GM19372 (cell line): ENCODE data around the gene LAGE3.
"Not testable (repeated sequence)": the region's sequence is repeated elsewhere in the genome, so short reads cannot be mapped to it uniquely, and the experiment has no call there.

Experiments used
- ATAC-seq: cut with Tn5 transposase; IDR thresholded peaks from one replicate; pipeline ENCODE4 v1.9.1; 2021; ENCODE audit warnings: mild to moderate bottlenecking, low read depth, moderate library complexity; ENCODE audit not compliant: unreplicated experiment

LAGE3 gene

DNA sequence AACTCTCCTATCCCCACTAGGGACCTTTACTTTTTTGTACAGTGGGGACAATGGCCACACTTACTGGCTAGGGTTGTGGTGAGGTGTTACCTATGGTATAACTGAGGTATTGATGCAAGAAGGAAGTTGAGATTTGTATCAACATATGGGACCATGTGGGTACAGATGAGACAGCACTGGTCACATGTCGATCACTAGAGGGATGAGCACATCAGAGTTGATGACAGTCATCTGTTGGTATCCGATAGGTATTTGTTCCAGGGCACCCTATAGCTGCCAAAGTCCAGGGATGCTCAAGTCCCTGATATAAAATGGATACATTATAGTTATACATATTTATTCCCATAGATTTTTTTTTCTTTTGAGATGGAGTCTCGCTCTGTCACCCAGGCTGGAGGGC, 23.9 kb upstream of the LAGE3 start:
- no peak for ATAC-seq

DNA sequence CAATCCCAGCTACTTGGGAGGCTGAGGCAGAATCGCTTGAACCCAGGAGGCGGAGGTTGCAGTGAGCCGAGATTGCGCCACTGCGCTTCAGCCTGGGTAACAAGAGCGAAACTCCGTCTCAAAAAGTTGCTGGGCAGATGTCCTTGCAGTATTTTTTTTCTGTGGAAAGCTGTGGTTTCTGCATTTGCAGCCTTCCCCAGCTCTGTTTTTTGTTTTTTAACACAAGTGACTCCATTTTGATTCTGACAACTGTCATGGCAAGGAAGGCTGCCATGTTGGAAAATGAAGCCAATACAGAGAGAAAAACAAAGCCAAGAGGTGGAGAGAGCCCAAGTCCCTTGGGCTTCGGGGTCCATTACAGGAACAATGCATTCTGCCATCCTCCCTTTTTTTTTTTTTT, 23.0 kb upstream of the LAGE3 start:
- no peak for ATAC-seq

DNA sequence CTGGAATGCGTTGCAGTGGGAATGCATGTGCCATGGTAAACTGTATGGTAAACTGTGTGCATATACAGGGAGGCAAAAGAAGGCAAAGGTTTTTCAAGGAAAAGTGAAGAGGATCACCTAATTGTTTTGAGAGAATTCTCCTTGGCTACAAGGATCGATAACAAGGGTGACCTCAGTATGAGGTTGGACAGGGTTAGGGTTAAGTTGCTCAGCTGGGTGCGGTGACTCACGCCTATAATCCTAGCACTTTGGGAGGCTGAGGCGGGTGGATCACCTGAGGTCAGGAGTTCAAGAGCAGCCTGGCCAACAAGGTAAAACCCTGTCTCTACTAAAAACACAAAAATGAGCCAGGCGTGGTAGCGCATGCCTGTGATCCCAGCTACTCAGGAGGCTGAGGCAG, 22.3 kb upstream of the LAGE3 start:
- not testable (repeated sequence) for ATAC-seq

DNA sequence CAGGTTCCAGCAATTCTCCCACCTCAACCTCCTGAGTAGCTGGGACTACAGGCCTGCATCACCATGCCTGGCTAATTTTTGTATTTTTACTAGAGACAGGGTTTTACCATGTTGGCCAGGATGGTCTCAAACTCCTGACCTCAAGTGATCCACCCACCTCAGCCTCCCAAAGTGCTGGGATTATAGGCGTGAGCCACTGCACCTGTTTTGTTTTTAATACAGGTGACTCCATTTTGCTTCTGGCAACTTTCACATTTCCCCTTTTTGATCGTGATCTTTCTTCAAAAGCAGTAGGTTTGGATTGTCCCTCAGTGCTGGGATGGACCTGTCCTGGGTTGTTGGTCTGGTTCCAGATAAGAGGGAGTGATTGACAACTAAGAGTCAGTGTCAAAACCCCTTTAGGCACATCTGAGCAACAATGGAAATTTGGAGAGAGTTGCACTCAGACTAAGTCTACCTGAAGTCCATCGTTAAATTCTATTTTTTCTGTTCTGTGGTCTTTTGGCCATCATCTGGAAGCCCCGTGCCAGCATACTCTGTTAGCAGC, 17.6 kb upstream of the LAGE3 start:
- ATAC-seq, result not testable (repeated sequence)

DNA sequence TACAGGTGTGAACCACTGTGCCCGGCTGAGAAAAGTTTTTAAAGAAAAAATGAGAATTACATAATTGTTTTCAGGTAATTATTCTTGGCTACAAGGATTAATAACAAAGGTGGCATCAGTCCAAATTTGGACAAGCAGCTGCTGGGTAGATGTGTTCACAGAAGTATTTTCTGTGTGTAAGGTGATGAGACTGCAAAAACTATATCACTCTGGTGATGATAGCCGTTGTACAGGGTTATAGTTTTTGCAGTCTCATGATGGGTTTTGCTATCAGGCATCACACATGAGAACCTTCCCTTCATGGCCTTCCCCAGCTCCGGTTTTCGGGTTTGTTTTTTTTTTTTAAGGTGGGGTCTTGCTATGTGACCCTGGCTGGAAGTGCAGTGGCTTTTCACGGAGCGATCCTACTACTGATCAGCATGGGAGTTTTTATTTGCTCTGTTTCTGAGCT, 16.4 kb upstream of the LAGE3 start:
- ATAC-seq, result no peak

DNA sequence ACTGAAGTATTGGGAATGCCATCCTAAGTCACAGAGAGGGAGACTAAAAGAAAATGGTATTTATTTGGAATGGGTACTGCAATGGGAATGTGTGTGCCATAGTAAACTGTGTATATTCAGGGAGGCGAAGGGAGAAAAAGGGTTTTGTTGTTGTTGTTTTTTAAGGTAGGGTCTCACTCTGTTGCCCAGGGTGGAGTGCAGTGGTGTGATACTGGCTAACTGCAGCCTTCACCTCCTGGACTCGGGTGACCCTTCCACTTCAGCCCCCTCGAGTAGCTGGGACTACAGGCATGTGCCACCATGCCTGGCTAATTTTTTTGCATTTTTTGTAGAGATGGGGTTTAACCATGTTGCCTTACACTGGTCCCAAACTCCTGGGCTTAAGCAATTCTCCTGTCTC, 15.6 kb upstream of the LAGE3 start:
- ATAC-seq, result no peak

DNA sequence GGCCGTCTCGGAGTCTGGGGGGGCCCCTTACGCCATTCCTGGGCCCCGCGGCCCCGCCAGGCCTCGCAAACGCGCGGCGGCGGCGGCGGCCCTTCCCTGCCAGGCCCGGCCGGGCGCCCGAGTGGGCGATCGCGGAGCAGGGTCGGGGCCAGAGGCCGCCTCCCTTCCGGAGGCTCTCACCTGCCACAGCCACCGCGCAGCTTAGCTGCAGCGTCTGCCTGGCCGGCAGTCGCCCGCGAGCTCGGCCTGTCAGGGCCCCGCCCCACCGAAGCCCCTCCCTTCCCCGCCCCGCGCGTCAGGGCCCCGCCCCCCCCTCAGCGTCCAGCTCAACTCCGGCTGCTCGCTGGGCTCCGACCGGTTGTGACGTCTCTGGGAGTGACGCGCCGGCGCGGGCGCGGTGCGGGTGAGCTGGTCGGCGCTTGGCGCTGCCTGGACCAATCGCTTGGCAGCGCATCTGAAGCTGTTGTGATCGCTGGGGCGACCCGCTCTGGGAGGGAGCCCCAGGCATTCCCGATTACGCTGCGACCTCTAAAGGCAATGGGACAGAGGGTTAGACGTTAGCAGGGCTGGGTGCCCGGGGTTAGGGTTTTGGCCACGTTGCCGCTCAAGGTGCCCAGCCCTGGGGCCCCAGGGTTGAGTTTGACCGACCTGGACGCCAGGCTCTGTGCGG, 11.5 kb upstream of the LAGE3 start, which contains the start of gene SLC10A3:
Gene SLC10A3 (minus strand): TSS at position 216 of the 670 bp plus-strand sequence. CDS start 1,689 bp downstream, outside the sequence.
- ATAC-seq, result peak; percentile 77

DNA sequence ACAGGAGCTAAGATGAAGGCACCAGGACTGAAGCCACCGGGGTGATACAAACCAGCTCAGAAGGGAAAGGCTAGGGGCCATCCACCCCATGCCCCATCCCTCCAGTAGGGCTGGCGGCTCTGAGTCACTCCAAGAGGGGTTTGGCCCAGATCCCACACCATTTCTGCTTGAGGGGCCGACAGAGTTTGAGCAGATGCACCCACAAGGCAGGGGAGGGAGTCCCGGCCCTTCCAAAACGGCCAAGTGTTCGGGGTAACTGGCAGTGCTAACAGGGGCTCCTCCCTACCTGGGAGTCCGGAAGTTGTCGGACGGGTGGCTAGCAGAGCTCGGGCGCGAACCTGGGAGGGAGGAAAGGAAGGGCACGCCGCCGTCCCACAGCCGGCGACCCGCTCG, 10.9 kb upstream of the LAGE3 start:
- peak; percentile 21 for ATAC-seq

DNA sequence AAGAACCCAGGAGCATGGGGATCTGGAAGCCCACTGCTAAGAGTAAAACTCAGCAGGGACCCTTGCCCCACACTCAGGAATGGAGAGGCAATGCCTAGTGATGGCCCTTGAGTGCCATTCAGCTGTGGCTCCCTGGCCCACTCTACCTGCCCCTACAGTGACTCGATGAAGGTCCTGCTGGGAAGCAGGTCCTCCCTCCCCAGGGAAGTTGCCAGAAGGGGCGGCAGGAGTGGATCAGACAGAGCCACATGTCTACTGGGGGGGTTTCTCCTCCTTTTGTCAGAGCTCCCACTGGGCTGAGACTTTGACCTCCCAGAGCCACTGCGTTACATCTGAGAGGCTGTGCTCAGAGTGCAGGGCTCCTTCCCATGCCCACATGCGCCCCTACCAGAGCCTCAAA, 10.1 kb upstream of the LAGE3 start:
- no peak for ATAC-seq

DNA sequence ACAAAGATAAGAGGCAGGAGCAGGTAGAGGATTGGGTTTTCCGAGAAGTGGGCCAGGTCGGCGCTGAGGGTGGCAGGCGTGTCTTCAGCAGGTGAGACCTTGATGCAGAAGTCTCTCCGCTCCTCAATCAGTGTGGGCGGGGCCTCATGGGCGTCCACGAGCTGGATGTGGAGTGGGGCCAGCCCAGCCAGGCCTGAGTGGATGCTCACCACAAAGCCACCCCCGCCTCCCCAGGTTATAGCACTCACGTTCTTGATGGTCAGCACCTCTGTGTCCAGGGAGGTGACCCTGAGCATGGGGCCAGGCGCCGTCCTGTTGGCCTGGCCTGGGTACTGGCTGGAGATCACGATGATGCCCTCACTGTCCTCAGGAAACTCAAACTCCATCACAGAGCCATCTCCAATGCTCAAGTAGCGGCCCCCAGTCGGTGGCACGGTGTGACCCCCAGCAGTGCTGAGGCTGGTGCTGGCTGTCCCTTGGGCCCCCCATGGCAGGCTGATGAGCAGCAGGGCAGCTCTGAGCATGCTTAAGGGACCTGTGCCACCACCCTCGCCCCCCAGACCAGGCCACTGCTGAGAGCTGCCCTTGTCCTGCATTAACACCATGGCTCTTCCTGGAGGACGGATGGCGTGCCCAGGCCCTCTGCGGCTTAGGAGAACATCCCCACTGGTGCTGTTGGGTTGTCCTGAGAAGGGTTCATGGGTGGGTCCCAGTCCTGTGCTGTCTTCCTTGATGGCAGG, 9.4 kb upstream of the LAGE3 start:
- ATAC-seq, result no peak

DNA sequence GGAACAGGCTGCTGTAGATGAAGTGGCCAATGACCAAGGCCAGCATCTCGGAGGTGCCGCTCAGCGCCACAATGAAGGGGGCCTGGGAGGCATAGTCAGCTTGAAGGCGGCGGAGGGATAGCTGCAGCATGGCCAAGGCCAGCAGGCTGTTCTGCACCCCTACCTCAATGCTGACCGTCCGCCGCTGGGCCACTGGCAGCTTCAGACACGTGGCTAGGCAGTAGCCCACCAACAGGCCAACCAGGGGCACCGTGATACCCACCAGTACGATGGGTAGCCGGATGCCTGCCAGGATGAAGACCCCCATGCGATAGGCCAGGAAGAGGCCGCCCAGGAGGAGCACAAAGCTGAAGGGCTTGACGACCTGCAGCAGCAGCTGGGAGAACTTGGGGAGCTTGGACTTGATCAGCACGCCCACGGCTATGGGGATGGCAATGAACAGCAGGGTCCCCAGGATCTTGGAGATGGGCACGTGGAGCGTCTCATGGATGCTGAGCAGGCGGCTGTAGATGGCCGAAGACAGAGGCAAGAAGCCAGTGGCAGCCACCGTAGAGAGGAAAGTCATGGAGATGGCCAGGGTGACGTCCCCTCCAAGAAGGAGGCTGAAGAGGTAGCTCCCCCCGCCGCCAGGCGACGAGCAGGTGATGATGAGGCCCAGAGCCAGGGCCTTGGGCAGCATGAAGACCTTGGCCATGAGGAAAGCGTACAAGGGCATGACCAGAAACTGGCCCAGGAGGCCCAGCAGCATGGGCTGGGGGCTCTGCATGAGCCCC, 8.6 kb upstream of the LAGE3 start:
- no peak for ATAC-seq

DNA sequence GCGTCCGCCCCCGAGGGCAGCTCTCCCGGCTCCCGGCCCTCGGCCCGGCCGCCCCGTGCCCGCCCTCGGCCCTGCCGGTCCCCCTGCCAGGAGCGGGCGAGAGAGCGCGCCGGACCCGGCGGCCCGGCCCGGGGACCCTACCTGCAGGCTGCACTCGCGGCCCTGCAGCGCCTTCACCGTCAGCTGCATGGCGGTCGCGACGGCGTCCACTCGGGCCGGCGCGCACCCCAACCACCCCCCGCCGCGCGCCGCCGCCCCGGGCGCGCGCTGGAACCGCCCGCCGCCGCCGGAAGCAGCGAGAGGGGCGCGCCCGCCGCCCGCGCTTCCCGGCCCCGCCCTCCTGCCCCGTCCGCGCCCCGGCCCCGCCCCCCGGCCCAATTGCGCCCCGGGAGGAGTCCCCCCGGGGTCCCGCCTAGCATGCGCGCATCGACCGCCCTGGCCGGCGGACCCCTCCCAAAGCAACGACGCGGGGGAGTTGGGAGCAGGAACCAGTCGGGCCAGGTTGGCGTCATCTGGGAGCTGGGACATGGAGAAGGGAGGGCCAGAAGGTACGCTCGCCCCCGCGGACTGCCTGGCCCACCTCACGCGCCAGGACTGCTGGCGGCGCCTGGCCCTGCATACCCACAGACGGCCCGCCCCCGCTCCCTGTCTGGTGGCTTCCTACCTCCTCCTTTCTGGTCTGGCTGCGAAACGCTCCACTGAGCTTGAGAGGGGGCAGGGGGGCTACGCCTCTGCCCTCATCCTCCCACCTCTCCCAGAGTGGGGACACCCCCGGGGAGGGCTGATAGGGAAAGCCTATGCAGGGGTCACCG, 7.5 kb upstream of the LAGE3 start, which contains the start of gene UBL4A:
Gene UBL4A (minus strand): TSS at position 220 of the 812 bp plus-strand sequence. CDS start 31 bp downstream, at position 189.
- peak; percentile 38 for ATAC-seq

DNA sequence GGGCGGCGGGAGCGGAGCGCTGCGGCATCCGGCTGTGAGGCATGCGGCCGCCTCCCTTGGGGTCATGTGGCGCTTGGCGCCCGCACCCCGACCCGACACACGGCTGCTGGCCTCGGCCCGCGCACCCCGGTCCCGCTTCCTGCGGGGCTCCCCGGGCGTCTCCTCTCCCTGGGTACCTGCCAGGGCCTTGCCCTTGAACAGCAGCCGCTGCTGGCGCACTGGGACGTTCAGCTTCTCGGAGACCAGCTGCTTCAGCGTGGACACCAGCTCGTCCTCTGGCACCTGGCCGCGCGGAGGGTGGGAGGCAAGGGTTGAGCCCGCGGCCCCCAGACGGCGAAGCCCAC, 6.9 kb upstream of the LAGE3 start:
- no peak for ATAC-seq

DNA sequence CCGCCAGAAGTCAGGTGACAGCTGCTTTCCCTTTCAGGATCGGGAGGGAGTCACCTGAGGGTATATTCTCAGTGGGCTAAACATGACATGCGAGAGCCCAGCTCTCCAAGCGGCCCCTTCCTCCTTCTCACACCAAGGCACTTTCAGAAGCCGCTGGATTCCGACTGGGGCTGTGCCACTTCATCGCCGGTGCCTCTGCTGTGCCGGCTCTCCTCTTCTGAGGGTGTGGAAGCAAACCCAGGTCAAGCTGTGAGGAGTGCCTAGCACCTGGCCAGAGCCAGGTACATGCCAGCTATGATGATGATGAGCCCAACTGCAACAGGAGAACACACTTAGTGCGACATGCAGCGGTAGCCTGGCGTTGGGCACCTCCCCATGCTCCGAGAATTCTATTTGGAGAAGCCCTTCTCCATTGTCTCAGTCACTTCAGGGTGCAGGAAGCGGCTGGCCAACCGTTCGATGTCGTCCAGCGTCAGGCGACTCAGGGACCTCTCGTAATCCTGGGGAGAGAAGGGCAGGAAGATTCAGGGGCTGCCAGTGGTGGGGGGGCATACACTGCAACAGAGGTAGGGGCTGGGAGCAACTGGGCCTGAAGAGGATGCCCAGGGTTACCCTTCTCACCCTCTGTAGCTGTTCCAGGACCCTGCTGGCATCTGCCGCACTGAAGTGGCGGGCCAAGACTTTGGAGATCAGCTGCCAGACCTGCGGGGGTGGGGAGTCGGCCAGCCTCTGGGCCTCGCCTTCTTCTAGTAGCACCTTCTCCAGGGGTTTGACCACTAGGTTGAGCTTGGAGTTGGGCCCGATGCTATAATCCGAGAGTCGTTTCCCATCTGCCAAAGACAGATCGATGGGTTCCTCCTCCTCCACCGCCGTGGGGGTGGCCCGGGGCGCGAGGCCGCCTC, 6.3 kb upstream of the LAGE3 start:
- ATAC-seq, result no peak

DNA sequence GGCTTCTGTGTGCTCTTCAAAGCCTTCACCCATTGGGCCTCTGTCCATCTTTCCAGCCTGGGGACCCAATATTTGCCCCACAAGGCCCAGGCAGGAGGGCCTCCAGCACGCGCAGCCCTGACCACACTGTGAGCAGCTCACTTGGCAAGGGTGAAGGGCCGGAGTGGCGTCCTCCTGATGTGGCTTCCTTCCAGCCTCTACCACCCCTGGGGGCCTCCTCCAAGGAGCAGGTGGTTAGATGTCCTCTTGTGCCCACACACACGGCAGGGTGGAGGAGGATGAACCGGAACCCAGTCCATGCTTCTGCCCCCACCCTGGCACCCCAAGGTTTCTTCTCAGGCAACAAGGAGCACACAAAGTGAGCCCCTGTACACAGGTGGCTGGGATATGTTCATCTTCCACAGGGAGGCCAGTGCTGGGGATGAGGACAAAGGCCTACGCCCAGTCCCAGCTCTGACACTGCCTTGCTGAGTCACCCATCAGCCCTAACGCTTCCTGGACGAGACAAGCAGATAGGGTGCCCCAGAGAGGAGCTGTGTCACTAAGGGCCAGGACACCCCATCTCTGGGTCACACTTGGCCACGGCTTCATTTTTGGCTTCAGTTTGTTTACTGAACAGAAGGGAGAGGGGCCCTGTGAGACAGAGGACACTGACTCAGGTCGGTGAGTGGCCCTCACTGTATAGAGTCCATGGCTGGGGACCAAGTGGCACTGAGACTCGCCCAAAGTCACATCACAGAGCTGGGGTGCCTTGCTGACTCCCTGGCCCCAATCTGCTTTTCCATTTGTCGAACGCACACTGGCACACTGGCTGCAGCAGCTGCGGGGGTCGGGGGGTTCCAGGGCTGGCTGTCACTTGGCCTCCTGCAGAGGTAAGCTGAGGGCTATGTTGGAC, 5.4 kb upstream of the LAGE3 start:
- no peak for ATAC-seq

DNA sequence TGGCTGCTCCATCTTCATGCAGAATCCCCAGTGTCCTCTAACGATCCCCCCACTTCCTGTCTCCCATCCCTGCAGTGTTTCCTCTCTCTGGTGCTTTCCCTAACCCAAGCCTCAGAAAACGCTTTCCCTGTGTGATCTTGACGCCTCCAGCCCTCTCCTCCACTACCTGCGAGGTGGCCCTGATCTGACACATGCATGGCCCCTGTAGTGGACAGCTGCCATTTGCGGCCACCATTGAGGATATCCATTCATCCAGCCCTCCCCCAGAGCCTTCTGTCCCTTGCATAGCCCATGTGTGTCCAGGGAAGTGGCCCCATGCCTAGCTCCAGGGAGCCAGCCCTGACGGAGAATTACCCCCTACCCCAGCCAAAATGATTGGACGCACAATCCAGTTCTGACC, 4.2 kb upstream of the LAGE3 start:
- no peak for ATAC-seq

DNA sequence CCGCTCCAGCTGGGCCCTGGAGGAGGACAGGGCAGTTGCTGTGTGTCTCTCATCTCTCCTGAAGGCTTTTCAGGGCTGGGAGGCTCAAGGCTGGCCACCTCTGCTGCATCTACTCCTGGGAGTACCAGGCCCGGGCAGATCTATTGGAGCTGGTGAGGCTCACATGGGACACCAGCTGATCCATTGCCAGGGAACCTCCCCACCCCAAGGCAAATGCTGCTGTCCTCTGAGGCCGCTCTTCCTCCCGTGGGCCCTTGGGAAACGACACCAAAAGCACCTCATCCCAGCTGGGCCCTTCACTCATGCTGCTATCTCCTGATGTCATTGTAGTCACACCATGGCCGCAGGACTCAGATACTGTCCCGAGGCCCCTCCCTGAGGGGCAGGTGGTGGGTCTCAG, 3.7 kb upstream of the LAGE3 start:
- ATAC-seq, result no peak

DNA sequence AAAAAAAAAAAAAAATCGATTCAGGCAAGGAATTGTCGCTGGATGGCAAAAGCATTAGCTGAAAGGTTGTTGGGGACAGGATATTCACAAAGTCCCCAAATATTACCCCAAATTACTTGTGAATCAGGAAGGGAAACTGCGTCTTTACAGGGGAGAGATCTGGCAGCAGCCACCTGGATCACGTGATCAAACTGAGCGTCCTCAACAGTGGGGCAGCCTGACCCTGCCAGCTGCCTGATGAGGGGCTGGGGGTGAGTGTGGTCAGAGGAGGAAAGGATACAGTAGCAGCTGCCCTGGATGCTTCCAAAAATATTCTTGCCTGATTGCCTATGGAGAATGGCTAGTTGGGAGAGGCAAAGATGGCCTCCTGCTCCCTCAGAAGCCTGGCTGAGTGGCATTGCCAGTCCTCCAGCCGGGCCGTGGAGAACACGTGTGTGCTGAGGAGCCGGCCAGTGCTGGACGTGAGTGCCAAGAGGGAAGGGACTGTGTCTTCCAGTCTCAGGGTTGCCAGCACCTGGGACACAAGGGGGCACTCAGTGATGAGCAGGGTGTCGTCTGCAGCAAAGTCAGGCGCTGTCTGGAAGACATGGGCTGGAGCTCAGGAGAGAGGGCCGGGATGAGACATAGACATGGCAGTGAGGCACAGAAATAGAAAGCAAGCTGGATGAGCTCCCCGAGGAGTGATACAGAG, 3.0 kb upstream of the LAGE3 start:
- no peak for ATAC-seq
